Erythroblast (primary cell): ENCODE results near the gene SH3YL1.

Source experiments
- GATA1 ChIP-seq: IDR thresholded peaks from 2 replicates; pipeline ENCODE4 v1.6.1; 2011; ENCODE audit warnings: low read depth, mild to moderate bottlenecking, control low read depth, low read length, moderate library complexity
- POLR2A ChIP-seq: IDR thresholded peaks from 2 replicates; pipeline ENCODE4 v1.6.1; 2011; ENCODE audit warnings: mild to moderate bottlenecking, low read length

- TF ChIP-seq POLR2A (no peak), GATA1 (no peak)
Measured at GRCh38 chr2:281381-281780, 17.5 kb upstream of the SH3YL1 start.
